Renal pelvis (tissue), 4 donors: Measurements from ENCODE around the gene NOTCH3. TPM values are rescaled to one million over a fixed set of nuclear protein-coding genes. Genes with fewer than 3 reads are reported as not detected.

ENCODE experiments used
- DNase-seq: peaks from one replicate; pipeline ENCODE4 v3.0.0-alpha.2; 2013
- polyA plus RNA-seq, 3 donors: library from polyadenylated mRNA; unstranded; fragments of 120-200 nt; gene quantifications; one replicate each; pipeline ENCODE4 v1.2.1, GENCODE V29; 2013; ENCODE audit not compliant: insufficient read length in 3 of 3

NOTCH3 gene
- polyA plus RNA-seq, 3 donors, result 106 to 137 (median 135) TPM

DNA sequence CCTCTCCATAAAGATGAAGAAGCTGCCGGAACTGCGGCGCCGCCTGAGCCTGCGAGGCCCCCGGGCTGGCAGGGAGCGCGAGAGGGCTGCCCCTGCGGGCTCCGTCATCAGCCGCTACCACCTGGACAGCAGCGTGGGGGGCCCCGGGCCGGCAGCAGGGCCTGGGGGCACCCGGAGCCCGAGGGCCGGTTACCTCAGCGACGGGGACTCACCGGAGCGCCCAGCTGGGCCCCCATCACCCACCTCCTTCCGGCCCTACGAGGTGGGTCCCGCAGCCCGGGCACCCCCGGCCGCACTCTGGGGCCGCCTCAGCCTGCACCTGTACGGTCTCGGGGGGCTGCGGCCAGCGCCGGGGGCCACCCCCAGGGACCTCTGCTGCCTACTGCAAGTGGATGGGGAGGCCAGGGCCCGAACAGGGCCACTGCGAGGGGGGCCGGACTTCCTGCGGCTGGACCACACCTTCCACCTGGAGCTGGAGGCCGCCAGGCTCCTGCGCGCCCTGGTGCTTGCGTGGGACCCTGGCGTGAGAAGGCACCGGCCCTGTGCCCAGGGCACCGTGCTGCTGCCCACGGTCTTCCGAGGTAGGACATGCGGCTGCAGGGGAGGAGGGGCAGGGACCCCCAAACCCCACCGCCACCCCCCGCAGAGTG lies 90.9 kb downstream of the NOTCH3 start:
- no peak for DNase-seq

Other genes with a start within 250 kb of the NOTCH3 start
- gene SLC1A6, start 221.1 kb downstream of the NOTCH3 start, polyA plus RNA-seq, result under 1 TPM; 0.39 to 0.50 (median 0.49) TPM
- under 1 TPM in 1 of 3 donors, not detected in 2; 0.07 TPM for gene CASP14, start 151.5 kb downstream of the NOTCH3 start, polyA plus RNA-seq
- gene OR1I1, start 118.8 kb downstream of the NOTCH3 start, polyA plus RNA-seq, result under 1 TPM; 0.03 to 0.09 (median 0.07) TPM
- gene SYDE1, start 93.6 kb downstream of the NOTCH3 start, polyA plus RNA-seq, result 10 to 100 TPM; 15.9 to 25.9 (median 25.3) TPM
- gene EPHX3, start 31.5 kb upstream of the NOTCH3 start, polyA plus RNA-seq, result 1 to 10 TPM; 4.5 to 6.2 (median 5.7) TPM
- 10 to 100 TPM; 51.6 to 59.8 (median 58.6) TPM for gene BRD4, start 131.5 kb upstream of the NOTCH3 start, polyA plus RNA-seq
- 10 to 100 TPM; 26.6 to 36.3 (median 35.5) TPM for gene AKAP8, start 178.8 kb upstream of the NOTCH3 start, polyA plus RNA-seq
- gene AKAP8L, start 218.0 kb upstream of the NOTCH3 start, polyA plus RNA-seq, result 100 to 1,000 TPM; 102 to 126 (median 109) TPM
- gene WIZ, start 249.0 kb upstream of the NOTCH3 start, polyA plus RNA-seq, result 10 to 100 TPM; 32.6 to 43.1 (median 42.2) TPM